DOHH2 (cell line): Measurements from ENCODE around the gene AMPD1.

Experiments used
- H3F3A ChIP-seq: fragments of 200-600 bp; sonication (generic), shearing (Covaris generic); 2 replicates; pipeline ENCODE4 v1.6.0; 2016; ENCODE audit warnings: antibody characterized with exemption, mild to moderate bottlenecking; ENCODE audit not compliant: control insufficient read depth, insufficient read depth
- H3K27ac ChIP-seq: fragments of 200-600 bp; sonication (generic); 2 replicates; pipeline ENCODE4 v1.5.1; 2014; ENCODE audit warnings: low read depth, mild to moderate bottlenecking, low read length, moderate library complexity
- H3K27me3 ChIP-seq: fragments of 200-600 bp; sonication (generic); 2 replicates; pipeline ENCODE4 v1.6.1; 2014; ENCODE audit warnings: mild to moderate bottlenecking, low read length, mixed read lengths; ENCODE audit not compliant: control insufficient read depth
- H3K36me3 ChIP-seq: fragments of 200-600 bp; sonication (generic); 2 replicates; pipeline ENCODE4 v1.6.1; 2014; ENCODE audit warnings: mild to moderate bottlenecking, low read length, moderate library complexity, mixed read lengths; ENCODE audit not compliant: control insufficient read depth
- H3K4me1 ChIP-seq: fragments of 200-600 bp; sonication (generic); 2 replicates; pipeline ENCODE4 v1.6.1; 2014; ENCODE audit warnings: mild to moderate bottlenecking, low read length, mixed read lengths; ENCODE audit not compliant: control insufficient read depth
- H3K4me2 ChIP-seq: fragments of 200-600 bp; sonication (generic); 2 replicates; pipeline ENCODE4 v1.6.0; 2014; ENCODE audit warnings: mild to moderate bottlenecking, low read length, moderate library complexity
- H3K4me3 ChIP-seq: fragments of 200-600 bp; sonication (generic); 2 replicates; pipeline ENCODE4 v1.5.1; 2014; ENCODE audit warnings: mild to moderate bottlenecking, low read length, mixed read lengths
- H3K79me2 ChIP-seq: fragments of 200-600 bp; sonication (generic); 2 replicates; pipeline ENCODE4 v1.6.1; 2014; ENCODE audit warnings: mild to moderate bottlenecking, low read length, mixed read lengths; ENCODE audit not compliant: control insufficient read depth
- H3K9me2 ChIP-seq: fragments of 200-600 bp; sonication (generic); replicated peaks from 2 replicates; pipeline ENCODE4 v1.6.1; 2014; ENCODE audit warnings: mild to moderate bottlenecking, low read length, mixed read lengths; ENCODE audit not compliant: control insufficient read depth
- H3K9me3 ChIP-seq: fragments of 200-600 bp; sonication (generic); 2 replicates; pipeline ENCODE4 v1.6.1; 2014; ENCODE audit warnings: antibody characterized with exemption, low read length, mixed read lengths; ENCODE audit not compliant: control insufficient read depth, insufficient read depth
- H4K20me1 ChIP-seq: fragments of 200-600 bp; sonication (generic); 2 replicates; pipeline ENCODE4 v1.6.0; 2014; ENCODE audit warnings: low read depth, mild to moderate bottlenecking, antibody characterized with exemption, low read length, moderate library complexity; ENCODE audit not compliant: control insufficient read depth, insufficient read depth
- EZH2phosphoT487 ChIP-seq: fragments of 200-600 bp; sonication (generic); IDR thresholded peaks from 2 replicates; pipeline ENCODE4 v1.6.1; 2017; ENCODE audit warnings: borderline replicate concordance, mild to moderate bottlenecking, antibody characterized with exemption, low read length, moderate library complexity, mixed read lengths
- TF ChIP-seq, protein P1 (sequence below): fragments of 200-600 bp; sonication (generic); IDR thresholded peaks from one replicate; pipeline ENCODE4 v1.5.1; 2014; ENCODE audit warnings: antibody characterized with exemption, mild to moderate bottlenecking, low read depth, low read length; ENCODE audit not compliant: poor library complexity, severe bottlenecking

Gene AMPD1

DNA sequence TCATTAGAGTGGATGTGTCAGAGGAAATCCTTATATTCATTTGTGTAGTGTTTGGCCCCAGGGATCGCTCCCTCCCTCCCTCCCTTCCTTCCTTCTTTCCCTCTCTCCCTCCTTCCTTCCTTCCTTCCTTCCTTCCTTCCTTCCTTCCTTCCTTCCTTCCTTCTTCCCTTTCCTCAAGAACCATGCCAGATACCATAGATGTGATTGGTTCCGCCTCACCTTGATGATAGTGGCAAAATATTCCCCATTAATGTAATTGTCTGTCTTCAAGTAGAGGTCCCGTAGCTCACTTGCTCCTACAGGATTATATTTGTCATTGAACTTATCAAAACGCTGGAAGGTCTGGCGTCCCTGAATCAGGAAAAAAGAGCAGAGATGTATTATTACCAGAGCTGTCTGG is 17.7 kb downstream of the AMPD1 start:
- Histone ChIP-seq H3K9me3 (no peaks in the 10 kb centered on the region), H3K4me1 (no peaks in the 10 kb centered on the region), H3K9me2 (no peaks in the 10 kb centered on the region), H3K36me3 (no peaks in the 10 kb centered on the region), H3K27me3 (peaks cover 19% of the 10 kb centered on the region), H4K20me1 (no peaks in the 10 kb centered on the region), H3F3A (no peaks in the 10 kb centered on the region), H3K79me2 (no peaks in the 10 kb centered on the region), H3K4me3 (no peak overlapping the region), H3K27ac (no peak overlapping the region), H3K4me2 (no peak overlapping the region)
- TF ChIP-seq, protein P1, sequence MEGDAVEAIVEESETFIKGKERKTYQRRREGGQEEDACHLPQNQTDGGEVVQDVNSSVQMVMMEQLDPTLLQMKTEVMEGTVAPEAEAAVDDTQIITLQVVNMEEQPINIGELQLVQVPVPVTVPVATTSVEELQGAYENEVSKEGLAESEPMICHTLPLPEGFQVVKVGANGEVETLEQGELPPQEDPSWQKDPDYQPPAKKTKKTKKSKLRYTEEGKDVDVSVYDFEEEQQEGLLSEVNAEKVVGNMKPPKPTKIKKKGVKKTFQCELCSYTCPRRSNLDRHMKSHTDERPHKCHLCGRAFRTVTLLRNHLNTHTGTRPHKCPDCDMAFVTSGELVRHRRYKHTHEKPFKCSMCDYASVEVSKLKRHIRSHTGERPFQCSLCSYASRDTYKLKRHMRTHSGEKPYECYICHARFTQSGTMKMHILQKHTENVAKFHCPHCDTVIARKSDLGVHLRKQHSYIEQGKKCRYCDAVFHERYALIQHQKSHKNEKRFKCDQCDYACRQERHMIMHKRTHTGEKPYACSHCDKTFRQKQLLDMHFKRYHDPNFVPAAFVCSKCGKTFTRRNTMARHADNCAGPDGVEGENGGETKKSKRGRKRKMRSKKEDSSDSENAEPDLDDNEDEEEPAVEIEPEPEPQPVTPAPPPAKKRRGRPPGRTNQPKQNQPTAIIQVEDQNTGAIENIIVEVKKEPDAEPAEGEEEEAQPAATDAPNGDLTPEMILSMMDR, result no peak
- no peak for TF ChIP-seq EZH2phosphoT487

DNA sequence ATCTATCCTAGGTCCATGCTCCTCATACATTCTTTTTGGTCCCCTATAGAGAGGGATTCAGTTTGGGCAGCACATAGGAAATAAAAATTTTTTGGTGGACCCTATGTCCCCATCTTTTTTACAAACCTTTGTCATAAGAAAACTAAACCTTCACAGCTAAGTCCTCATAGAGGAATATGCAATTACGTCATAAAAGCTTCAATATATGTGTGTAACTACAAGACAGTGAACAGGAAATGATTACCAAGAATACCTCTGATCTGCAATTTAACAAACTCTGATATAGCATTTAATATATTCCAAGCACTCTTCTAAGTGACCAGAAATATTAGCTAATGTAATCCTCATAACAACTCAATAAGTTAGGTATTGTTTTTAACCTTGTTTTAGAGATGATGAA is 19.2 kb downstream of the AMPD1 start:
- no peaks in the 10 kb centered on the region for H3K9me2 ChIP-seq
- no peak overlapping the region for H3K4me3 ChIP-seq
- no peaks in the 10 kb centered on the region for H3K9me3 ChIP-seq
- H3K79me2 ChIP-seq, result no peaks in the 10 kb centered on the region
- H3F3A ChIP-seq, result no peaks in the 10 kb centered on the region
- no peak overlapping the region for H3K27ac ChIP-seq
- TF ChIP-seq EZH2phosphoT487, result no peak
- TF ChIP-seq, protein P1, result no peak
- no peaks in the 10 kb centered on the region for H4K20me1 ChIP-seq
- H3K36me3 ChIP-seq, result no peaks in the 10 kb centered on the region
- no peaks in the 10 kb centered on the region for H3K4me1 ChIP-seq
- H3K27me3 ChIP-seq, result peaks cover 21% of the 10 kb centered on the region
- no peak overlapping the region for H3K4me2 ChIP-seq

DNA sequence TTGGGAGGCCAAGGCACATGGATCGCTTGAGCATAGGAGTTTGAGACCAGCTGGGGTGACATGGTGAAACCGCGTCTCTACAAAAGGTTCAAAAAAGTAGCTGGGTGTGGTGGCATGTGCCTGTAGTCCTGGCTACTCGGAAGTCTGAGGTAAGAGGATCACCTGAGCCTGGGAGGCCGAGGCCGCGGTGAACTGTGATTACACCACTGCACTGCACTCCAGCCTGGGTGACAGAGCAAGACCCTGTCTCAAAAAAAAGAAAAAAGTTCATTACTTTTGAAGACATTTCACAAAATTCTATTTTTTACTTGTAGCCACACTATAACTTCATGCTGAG is 23.4 kb downstream of the AMPD1 start:
- Histone ChIP-seq H3K27ac (no peak overlapping the region), H3K4me1 (peaks cover 14% of the 10 kb centered on the region), H3F3A (no peaks in the 10 kb centered on the region), H3K4me3 (no peak overlapping the region), H3K9me3 (no peaks in the 10 kb centered on the region), H3K9me2 (no peaks in the 10 kb centered on the region), H3K27me3 (peaks cover 30% of the 10 kb centered on the region), H4K20me1 (no peaks in the 10 kb centered on the region), H3K36me3 (no peaks in the 10 kb centered on the region), H3K79me2 (no peaks in the 10 kb centered on the region), H3K4me2 (no peak overlapping the region)
- TF ChIP-seq, protein P1, result no peak
- no peak for TF ChIP-seq EZH2phosphoT487
